HepG2 (cell line): ENCODE measurements around the gene ZNF367. TPM values are rescaled to one million over a fixed set of nuclear protein-coding genes. Genes with fewer than 3 reads are reported as not detected.

ENCODE experiments used
- ARID2 ChIP-seq: sonication (generic); formaldehyde crosslinking; IDR thresholded peaks from 2 replicates; pipeline ENCODE4 v1.8.1; 2022; ENCODE audit warnings: mild to moderate bottlenecking, missing genetic modification reagents, borderline replicate concordance
- ATF4 ChIP-seq, 2 experiments: fragments of 450-650 bp in 1 of 2; sonication (generic) in 1 of 2; formaldehyde crosslinking; IDR thresholded peaks; 2 replicates each; pipeline versions ENCODE4 v1.5.0 to v1.8.0; 2020 to 2022; ENCODE audit warnings: mild to moderate bottlenecking in 1 of 2, missing genetic modification reagents in 1 of 2
- CBFB ChIP-seq: sonication (generic); formaldehyde crosslinking; IDR thresholded peaks from 2 replicates; pipeline ENCODE4 v1.4.0; 2020; ENCODE audit warnings: missing genetic modification reagents
- DRAP1 ChIP-seq: IDR thresholded peaks from 2 replicates; pipeline ENCODE4 v1.6.1; 2016; ENCODE audit warnings: missing genetic modification reagents, missing compliant biosample characterization
- GABPB1 ChIP-seq: IDR thresholded peaks from 2 replicates; pipeline ENCODE4 v1.6.1; 2016; ENCODE audit warnings: mild to moderate bottlenecking, missing genetic modification reagents, moderate library complexity, missing compliant biosample characterization
- GZF1 ChIP-seq: sonication (generic); formaldehyde crosslinking; IDR thresholded peaks from 2 replicates; pipeline ENCODE4 v1.5.1; 2020; ENCODE audit warnings: mild to moderate bottlenecking, missing genetic modification reagents
- HMGA1 ChIP-seq: sonication (generic); formaldehyde crosslinking; conservative IDR thresholded peaks from 2 replicates; pipeline ENCODE4 v1.4.0; 2020; ENCODE audit warnings: missing genetic modification reagents
- MAFF ChIP-seq: IDR thresholded peaks from 2 replicates; pipeline ENCODE4 v1.6.1; 2011; ENCODE audit warnings: low read depth, low read length, improper control_type of control experiment
- MIER3 ChIP-seq: IDR thresholded peaks from 2 replicates; pipeline ENCODE4 v1.6.1; 2016; ENCODE audit warnings: missing compliant biosample characterization, borderline replicate concordance
- MYNN ChIP-seq: sonication (generic); formaldehyde crosslinking; IDR thresholded peaks from 2 replicates; pipeline ENCODE4 v1.4.0; 2020; ENCODE audit warnings: mild to moderate bottlenecking, low read depth, missing genetic modification reagents
- RFX5 ChIP-seq: IDR thresholded peaks from 2 replicates; pipeline ENCODE4 v1.6.1; 2011; ENCODE audit warnings: low read depth, low read length, improper control_type of control experiment
- SIN3A ChIP-seq: IDR thresholded peaks from 2 replicates; pipeline ENCODE4 v1.6.1; 2011; ENCODE audit warnings: low read depth, mild to moderate bottlenecking, control low read depth, low read length, borderline replicate concordance
- SP1 ChIP-seq, 2 experiments: fragments of 450-650 bp in 1 of 2; sonication (generic) in 1 of 2; formaldehyde crosslinking in 1 of 2; IDR thresholded peaks; 2 replicates each; pipeline versions ENCODE4 v1.4.0 to v1.6.1; 2016 to 2020; ENCODE audit warnings: missing genetic modification reagents in 1 of 2
- SRSF4 ChIP-seq: fragments of 200-400 bp; formaldehyde crosslinking; IDR thresholded peaks from one replicate; pipeline ENCODE4 v1.6.1; 2018; ENCODE audit warnings: mild to moderate bottlenecking, low read depth, low read length, moderate library complexity; ENCODE audit not compliant: poor library complexity, severe bottlenecking
- TCF7L2 ChIP-seq: IDR thresholded peaks from 2 replicates; pipeline ENCODE4 v1.6.1; 2011; ENCODE audit warnings: mild to moderate bottlenecking, low read depth, low read length, moderate library complexity
- YEATS4 ChIP-seq: sonication (generic); formaldehyde crosslinking; IDR thresholded peaks from 2 replicates; pipeline ENCODE4 v1.4.0; 2020; ENCODE audit warnings: missing genetic modification reagents, borderline replicate concordance
- YY1 ChIP-seq: IDR thresholded peaks from 2 replicates; pipeline ENCODE4 v1.6.1; 2011; ENCODE audit warnings: low read length, low read depth, moderate library complexity, mild to moderate bottlenecking; ENCODE audit not compliant: insufficient read depth, insufficient replicate concordance
- ZBTB3 ChIP-seq: sonication (generic); formaldehyde crosslinking; IDR thresholded peaks from 2 replicates; pipeline ENCODE4 v1.4.0; 2020; ENCODE audit warnings: low read depth, mild to moderate bottlenecking, moderate library complexity, missing genetic modification reagents, borderline replicate concordance
- ZFYVE20 ChIP-seq: sonication (generic); formaldehyde crosslinking; IDR thresholded peaks from 2 replicates; pipeline ENCODE4 v1.8.0; 2023; ENCODE audit warnings: low read depth, mild to moderate bottlenecking, moderate library complexity, missing genetic modification reagents, borderline replicate concordance
- ZNF24 ChIP-seq: fragments of 450-650 bp; IDR thresholded peaks from 2 replicates; pipeline ENCODE4 v1.6.1; 2017; ENCODE audit warnings: antibody characterized with exemption, mild to moderate bottlenecking
- ZNF317 ChIP-seq: sonication (generic); formaldehyde crosslinking; IDR thresholded peaks from 2 replicates; pipeline ENCODE4 v1.5.0; 2020; ENCODE audit warnings: mild to moderate bottlenecking, missing genetic modification reagents
- ZNF543 ChIP-seq: sonication (generic); formaldehyde crosslinking; IDR thresholded peaks from 2 replicates; pipeline ENCODE4 v1.4.0; 2020; ENCODE audit warnings: mild to moderate bottlenecking, missing genetic modification reagents
- ZNF768 ChIP-seq: sonication (generic); formaldehyde crosslinking; IDR thresholded peaks from 2 replicates; pipeline ENCODE4 v1.4.0; 2020; ENCODE audit warnings: missing genetic modification reagents
- ZNF782 ChIP-seq: sonication (generic); formaldehyde crosslinking; IDR thresholded peaks from 2 replicates; pipeline ENCODE4 v1.4.0; 2020; ENCODE audit warnings: missing genetic modification reagents, mild to moderate bottlenecking, borderline replicate concordance
- polyA plus RNA-seq, 8 experiments: library from polyadenylated mRNA; depleted of rRNA in 3 of 8; stranded (reverse) in 7 of 8; unstranded in 1 of 8; fragments of >200 nt; fragmentation: Illumina TruSeq in 4 of 8; extraction: Trizol in 4 of 8; gene quantifications; 2 replicates each; pipeline versions ENCODE4 v1.2.1 to v1.2.3, GENCODE V29; 2011 to 2016; ENCODE audit warnings: low read depth in 4 of 8, missing spikeins in 1 of 8, mixed read lengths in 1 of 8; ENCODE audit not compliant: insufficient read depth in 1 of 8
- total RNA-seq, 5 experiments: library from RNA; depleted of rRNA; stranded (reverse); fragments of >200 nt; fragmentation: Illumina TruSeq; extraction: Trizol; gene quantifications; 2 replicates each; pipeline ENCODE4 v1.2.3, GENCODE V29; 2016; ENCODE audit warnings: low read depth in 1 of 5
- TF ChIP-seq, protein P1 (sequence below): sonication (generic); formaldehyde crosslinking; IDR thresholded peaks from 2 replicates; pipeline ENCODE4 v1.9.0; 2021; ENCODE audit warnings: missing genetic modification reagents, borderline replicate concordance

The ZNF367 gene
- total and polyA plus RNA-seq, 2 of the 13 experiments (the other 11 are each of a cell fraction or from before 2014, with no cell fraction given): 2.9 to 7.7 TPM

GRCh38 chr9:96417051-96417586, 1.1 kb downstream of the ZNF367 start (continued):
- TF ChIP-seq ATF4 (CRISPR knock-in tag; IDR thresholded peaks at IDR 0.05) (peak in 1 of 2 experiments; percentile 37; a peak in 1 of 4 replicates), YEATS4 (CRISPR knock-in tag) (peak; percentile 89), TCF7L2 (no peak), SIN3A (peak; percentile 89; the same call in 1 of the 2 replicates), ZNF24 (no peak), MIER3 (CRISPR knock-in tag) (0 out of 2 replicates have a peak, but pooled peaks have one; percentile 84), YY1 (no peak), GZF1 (CRISPR knock-in tag) (no peak; the same call in 1 of the 2 replicates), ZNF317 (CRISPR knock-in tag) (peak; percentile 74; the same call in 1 of the 2 replicates), GABPB1 (CRISPR knock-in tag) (peak; percentile 92), DRAP1 (peak; percentile 87; the same call in 1 of the 2 replicates), HMGA1 (no peak), ZBTB3 (CRISPR knock-in tag) (peak; percentile 92), SRSF4 (no peak), ARID2 (peak; percentile 73; the same call in 1 of the 2 replicates), ZNF782 (peak; percentile 93; the same call in 1 of the 2 replicates), ZFYVE20 (CRISPR knock-in tag) (no peak), ZNF543 (CRISPR knock-in tag) (peak; percentile 95), ZNF768 (CRISPR knock-in tag) (no peak; the same call in 1 of the 2 replicates), CBFB (CRISPR knock-in tag) (peak; percentile 73), MYNN (CRISPR knock-in tag) (0 out of 2 replicates have a peak, but pooled peaks have one; percentile 82), SP1 (IDR thresholded peaks at IDR 0.05) (no peak), SP1 (CRISPR knock-in tag; IDR thresholded peaks at IDR 0.05) (peak; percentile 82), MAFF (no peak), RFX5 (no peak)
- TF ChIP-seq, protein P1, sequence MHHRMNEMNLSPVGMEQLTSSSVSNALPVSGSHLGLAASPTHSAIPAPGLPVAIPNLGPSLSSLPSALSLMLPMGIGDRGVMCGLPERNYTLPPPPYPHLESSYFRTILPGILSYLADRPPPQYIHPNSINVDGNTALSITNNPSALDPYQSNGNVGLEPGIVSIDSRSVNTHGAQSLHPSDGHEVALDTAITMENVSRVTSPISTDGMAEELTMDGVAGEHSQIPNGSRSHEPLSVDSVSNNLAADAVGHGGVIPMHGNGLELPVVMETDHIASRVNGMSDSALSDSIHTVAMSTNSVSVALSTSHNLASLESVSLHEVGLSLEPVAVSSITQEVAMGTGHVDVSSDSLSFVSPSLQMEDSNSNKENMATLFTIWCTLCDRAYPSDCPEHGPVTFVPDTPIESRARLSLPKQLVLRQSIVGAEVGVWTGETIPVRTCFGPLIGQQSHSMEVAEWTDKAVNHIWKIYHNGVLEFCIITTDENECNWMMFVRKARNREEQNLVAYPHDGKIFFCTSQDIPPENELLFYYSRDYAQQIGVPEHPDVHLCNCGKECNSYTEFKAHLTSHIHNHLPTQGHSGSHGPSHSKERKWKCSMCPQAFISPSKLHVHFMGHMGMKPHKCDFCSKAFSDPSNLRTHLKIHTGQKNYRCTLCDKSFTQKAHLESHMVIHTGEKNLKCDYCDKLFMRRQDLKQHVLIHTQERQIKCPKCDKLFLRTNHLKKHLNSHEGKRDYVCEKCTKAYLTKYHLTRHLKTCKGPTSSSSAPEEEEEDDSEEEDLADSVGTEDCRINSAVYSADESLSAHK: no peak
